NCI-H2227 (cell line): ENCODE data around the gene JAZF1.
"Not testable (repeated sequence)": the region's sequence is repeated elsewhere in the genome, so short reads cannot be mapped to it uniquely, and the experiment has no call there.

ENCODE experiments used
- DNase-seq: peaks from one replicate; lab custom pipeline; 2025; ENCODE audit not compliant: unreplicated experiment; lab: John Stamatoyannopoulos, UW

Gene JAZF1

DNA sequence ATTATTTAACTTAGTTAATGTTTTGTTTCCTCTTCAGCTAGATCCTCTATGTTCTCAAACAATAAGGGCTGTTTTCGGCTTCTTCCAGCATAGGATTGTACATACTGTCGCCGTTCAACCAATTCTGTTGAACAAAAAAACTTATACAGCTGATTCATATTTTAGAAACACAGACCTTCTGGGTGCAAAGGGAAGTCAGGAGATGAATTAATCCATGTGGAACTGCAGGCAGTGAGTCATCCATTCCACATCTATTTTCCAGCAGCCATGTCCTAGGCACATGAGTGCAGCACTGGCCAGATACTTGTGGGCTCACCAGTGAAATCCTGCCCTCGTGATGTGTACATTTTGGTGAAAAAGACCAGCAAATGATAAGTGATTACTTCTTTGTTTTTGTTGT lies 163.2 kb downstream of the JAZF1 start:
- no peak for DNase-seq

DNA sequence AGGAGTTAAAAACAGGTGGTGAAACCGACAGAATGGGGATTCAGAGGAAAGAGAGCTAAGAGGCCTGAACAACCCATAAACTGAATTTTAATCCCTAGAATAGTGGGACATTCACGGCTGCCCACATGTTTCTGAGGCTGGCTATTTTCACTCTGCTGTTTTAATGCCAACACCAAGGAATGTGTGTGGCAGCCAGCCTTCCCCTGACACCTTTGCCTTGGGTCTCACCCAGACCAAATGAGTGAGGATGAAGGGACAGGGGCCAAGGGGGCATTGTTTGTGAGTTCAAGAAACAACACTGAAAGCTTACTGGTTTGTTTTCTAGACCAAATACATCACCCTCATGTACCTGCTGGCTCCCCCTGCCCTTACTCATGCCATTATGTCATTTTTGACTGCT lies 164.3 kb downstream of the JAZF1 start:
- DNase-seq = no peak

DNA sequence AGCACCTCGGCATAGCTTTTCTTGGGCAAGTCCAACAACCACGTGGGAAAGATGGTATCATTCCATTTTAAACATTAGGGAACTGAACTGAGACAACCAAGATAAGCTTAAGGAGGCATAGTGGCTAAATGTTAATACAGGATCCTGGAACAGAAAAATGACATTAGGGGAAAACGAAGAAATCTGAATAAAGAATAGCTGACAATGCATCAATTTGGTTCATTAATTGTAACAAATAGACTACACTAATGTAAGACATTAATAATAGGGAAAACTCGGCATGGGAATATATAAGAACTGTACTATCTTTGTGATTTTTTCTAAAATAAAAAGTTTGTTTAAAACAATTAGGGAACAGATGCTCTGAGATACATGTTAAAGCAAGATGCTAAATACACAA lies 165.4 kb downstream of the JAZF1 start:
- no peak for DNase-seq

DNA sequence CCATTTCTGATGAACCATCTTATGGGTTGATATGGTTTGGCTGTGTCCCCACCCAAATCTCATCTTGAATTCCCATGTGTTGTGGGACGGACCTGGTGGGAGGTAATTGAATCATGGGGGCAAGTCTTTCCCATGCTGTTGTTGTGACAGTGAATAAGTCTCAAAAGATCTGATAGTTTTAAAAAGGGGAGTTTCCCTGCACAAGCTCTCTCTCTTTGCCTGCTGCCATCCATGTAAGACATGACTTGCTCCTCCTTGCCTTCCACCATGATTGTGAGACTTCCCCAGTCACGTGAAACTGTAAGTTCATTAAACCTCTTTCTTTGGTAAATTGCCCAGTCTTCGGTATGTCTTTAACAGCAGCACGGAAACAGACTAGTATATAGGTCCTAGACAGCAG lies 166.3 kb downstream of the JAZF1 start:
- DNase-seq = not testable (repeated sequence)

DNA sequence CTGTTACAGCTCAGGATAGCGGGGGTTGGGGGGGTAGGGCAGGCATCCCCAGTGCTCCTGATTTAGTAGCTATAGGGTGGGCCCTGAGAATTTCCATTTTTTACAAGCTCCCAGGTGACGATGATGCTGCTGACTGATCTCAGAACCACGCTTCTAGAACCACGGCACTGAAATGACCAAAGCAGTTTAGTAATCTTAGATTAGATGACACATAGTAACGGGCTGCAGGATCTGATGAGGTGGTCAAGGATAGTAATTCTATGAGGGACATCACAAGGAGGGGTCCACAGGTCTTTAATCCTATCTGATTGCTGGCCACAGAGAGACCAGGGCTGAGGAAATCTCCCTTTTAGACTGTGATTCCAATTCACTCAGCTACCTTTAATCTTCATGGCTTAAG lies 167.2 kb downstream of the JAZF1 start:
- DNase-seq = no peak

DNA sequence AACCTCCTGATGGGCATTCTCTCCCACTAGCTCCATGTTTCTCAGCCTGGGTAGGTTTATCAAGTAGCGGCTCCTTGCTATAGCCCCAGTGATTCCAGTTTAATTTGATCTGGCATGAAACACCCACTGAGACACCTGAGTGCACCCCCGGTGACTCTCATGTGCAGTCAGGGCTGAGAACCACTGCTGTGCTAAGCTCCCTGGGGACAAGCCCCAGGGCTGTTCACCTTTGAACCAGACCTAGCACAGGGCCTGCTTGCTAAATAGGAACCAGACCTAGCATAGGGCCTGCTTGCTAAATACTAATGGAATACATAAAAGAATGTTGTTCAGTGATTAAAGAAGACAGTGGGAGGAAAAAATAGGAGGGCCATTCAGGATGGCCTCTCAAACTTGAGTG lies 167.6 kb downstream of the JAZF1 start:
- no peak for DNase-seq

DNA sequence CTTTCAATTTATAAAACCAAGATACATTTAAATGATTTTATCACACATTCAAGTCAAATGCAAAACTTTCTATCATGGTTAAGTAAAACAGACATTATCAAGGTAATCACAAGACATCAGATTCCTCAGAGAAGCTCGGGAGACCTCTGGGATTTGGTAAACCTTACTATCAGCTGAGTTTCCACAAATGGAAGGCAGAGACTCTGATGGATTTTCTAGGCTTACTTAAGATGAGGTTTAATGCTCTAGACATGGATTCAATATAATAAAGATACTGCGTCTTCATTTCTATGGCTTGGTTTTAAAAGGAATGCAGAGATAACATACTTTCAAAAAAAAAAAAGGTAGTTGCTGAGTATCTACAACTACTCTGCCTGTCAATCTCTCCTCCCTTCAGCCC lies 171.7 kb downstream of the JAZF1 start:
- no peak for DNase-seq

DNA sequence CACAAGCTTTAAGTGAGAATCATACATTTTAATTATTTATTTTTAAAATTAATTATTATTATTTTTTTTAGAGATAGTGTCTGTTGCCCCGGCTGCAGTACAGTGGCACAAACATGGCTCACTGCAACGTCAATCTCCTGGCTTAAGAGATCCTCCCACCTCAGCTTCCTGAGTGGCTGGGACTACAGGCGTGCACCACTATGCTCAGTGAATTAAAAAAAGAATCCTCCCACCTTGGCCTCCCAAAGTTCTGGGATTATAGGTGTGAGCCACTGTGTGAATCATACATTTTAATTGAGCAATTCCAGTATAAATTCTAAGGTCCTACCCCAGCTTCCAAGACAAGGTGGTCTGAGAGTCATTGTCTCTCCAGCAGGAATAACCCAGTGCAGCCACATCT lies 172.4 kb downstream of the JAZF1 start:
- DNase-seq = no peak

DNA sequence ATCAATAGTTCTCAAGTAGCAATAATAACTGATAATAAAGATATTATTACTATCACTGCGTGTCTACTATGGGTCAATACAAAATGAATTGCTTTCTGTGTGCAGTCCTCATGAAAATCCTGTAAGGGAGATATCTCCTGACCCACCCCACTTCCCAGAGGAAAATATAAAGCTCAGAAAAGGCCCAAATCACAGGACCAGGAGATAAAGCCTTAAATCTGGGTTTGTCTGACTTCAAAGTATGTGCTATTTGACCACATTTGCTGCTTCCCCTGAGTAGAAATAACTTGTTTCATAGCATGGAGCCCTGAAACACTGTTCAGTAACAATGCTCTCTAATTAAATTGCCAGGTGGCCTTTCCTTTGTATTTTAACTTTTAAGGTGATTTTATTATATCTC lies 174.1 kb downstream of the JAZF1 start:
- DNase-seq = no peak

DNA sequence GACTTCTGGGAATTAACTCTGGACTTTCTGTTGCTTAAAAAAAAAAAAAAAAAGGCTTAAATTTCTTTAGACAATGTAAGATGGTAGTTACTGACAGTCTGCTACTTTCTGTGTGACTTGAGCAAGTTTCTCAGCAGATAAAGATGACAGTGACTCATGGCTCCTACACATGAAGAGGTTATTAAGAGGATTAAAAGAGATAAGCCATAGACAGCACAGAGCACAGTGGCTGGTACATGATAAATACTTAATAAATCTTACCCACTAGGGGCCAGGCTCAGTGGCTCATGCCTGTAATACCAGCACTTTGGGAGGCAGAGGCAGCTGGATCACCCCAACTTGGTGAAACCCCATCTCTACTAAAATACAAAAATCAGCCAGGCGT lies 174.8 kb downstream of the JAZF1 start:
- DNase-seq = no peak

DNA sequence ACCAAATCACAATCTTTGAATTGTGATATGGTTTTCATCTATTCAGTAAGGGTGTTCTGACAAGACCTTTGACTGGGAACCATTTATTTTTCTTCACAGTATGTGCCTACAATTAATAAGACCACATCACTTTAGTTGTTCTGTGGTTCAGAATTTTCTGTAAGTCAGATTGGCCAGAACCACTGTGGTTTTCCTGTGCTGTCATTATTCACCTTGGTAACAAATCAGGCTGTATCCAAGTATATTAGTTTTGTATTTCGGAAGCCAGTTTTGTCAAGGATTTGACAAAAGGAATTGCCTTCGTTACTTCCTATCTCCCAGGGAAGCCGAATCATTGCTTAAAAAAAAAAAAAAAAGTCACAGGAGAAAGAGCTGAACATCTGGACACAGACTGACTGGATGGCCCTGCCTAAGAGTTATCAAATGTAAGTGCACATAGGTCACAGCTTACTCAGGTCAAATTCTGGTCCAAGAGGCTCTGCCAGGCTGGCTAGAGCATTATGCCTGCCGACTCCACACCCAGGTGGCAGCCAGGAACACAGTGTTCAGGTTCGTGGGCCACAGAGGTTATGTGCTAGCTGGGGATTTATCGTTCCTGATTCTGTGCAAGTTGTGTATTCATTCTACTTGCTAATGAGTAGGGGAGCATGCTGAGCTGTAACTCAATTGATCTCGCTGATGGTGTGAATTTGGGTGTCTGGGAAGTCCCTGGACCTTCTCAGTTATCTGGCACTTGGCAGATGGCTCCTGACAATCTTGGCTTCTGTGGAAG lies 175.3 kb downstream of the JAZF1 start:
- no peak for DNase-seq

DNA sequence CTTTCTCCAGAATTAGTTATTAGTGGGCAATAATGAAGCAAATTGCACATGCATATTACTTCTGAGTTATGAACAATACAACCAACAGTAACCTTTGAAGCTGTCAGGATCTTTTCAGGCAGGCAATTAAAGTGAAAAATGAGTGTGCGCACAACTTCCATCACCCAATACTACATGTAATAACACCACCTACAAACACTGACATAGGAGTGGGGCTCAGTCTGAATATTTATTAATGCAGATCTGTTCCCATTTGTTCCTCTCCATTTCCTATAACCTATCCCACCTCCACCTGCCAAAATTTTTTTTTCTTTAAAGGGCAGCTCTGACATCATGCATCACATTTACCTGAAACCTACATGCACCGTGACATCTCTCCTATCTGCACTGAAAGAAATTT lies 177.2 kb downstream of the JAZF1 start:
- no peak for DNase-seq

DNA sequence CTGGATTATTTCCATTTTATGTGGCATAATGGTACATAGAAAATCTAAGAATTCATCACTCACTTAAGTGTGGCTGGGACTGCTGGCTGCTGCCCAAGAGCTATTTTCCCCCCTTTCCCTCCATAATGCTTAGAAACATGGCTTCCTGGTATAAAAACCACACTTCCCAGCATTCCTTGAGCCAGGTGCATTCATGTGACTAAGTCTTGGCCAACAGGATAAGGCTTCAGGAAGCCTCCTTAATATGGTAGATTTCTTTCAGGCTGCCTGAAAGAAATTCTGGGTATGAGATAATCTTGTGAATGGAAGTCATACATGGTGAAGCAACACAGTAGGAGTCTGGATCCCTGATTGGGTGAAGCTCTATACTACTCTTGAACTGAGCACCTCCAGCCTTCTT lies 178.0 kb downstream of the JAZF1 start:
- DNase-seq = peak; percentile 7

DNA sequence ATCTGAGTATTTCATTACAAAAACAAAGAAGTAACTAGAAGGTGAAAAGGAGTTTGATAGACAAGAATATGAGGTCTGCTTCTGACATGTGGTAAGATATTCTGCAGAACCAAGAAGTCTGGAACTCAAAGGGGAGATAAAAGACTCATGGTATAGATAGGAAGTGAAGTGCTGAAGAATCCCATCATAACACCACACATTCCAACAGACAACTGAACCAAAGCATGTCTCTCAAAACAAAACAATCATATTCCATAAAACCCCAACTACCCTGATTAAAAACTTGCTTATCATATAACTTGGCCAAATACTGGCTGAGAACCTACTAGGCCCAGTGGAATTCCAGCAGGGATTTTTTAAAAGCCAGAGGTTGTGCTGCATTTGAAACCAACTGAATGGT lies 178.7 kb downstream of the JAZF1 start:
- no peak for DNase-seq

DNA sequence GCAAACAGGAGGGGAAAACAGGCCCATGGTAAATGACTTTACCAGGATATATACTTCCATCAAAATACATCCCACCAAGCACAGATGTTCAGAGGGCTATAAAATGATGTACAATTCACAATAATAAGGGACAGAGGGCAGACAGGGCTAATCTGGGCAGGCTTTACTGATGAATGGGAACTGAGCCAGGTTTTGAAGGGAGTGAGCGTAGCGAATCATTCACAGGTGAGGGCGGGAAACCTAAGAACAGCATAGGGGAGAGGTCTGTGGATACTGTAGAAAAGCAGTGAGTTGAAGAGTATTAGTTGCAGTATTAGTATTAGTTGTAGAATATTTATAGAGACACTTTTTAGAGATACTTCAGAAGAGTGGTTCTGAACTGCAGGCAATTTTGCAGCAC lies 180.8 kb downstream of the JAZF1 start:
- no peak for DNase-seq

DNA sequence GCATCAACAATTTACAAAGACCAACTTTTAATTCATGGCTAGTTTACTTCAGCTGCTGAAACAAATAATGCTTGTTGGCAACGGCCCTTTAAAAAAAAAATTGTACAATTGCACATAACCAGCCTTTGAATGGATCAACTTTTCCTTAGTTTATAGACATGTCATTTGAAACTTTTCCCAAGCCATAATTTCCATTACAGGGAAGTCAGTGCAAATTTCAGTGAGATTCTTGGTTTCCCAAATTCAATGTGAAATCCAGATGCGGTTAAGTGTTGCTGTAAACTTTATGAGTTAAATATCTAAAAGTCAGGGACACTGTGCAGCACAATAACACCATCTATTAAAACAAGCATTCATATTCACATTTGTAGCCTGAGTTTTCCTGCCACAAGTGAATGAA lies 182.2 kb downstream of the JAZF1 start:
- DNase-seq = no peak

DNA sequence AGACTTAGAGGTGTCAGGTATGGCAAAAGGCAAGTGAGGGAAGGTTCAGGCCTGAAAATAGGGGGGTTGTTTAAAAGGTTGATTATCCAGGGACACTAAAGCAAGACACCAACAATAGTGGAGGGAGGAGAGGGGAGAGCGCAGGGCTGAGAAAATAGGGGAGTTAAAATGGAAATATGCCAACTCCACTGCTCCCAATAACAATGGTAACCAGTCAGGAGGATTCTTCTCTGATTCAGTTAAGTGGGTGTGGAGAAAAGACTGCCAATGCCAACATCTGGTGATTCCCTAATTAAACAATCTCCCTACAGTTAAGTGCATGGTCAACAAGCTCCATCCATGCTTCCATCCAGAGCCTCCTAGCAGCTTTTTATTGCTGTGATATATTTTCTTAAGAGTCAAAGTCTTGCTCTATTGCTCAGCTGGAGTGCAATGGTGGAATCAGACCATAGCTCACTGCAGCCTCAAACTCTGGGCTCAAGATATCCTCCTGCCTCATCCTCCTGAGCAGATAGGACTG lies 183.3 kb downstream of the JAZF1 start:
- no peak for DNase-seq

DNA sequence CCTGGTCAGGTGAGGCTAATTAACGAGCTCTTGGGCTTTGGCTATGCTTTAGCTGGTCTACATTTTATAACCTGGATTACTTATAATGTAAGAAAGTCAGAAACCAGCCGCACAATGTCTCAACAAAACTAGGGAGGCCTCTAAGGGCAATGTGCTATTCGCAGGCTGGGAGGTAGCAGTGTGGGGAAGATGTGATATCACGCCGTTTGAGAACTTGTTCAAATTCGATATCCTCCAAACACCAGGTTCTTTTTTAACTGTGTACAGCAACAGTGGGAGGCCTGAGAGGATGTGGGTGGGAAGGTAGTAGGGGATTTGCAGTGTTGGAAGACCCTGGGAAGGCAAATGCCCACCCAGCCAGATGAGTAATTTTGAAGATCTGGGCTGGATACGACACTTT lies 184.5 kb downstream of the JAZF1 start:
- DNase-seq = no peak

DNA sequence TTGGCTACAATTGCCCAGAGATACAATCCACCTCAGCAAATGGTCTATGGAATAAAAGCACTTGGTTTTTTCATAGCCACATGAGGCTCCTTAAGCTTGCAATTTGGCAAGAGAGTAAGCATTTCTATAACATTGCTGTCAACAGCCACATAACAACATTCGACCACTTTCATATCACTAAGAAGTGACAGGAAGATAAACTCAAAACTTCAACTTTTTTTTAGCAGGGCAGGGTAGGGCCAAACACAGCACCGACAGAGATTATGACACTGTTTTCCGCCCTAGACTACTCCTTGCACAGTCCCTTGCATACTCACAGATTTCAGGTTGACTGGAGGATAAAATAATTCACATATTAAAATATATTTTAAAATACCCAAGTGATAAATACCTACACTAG lies 185.4 kb downstream of the JAZF1 start:
- DNase-seq = no peak

DNA sequence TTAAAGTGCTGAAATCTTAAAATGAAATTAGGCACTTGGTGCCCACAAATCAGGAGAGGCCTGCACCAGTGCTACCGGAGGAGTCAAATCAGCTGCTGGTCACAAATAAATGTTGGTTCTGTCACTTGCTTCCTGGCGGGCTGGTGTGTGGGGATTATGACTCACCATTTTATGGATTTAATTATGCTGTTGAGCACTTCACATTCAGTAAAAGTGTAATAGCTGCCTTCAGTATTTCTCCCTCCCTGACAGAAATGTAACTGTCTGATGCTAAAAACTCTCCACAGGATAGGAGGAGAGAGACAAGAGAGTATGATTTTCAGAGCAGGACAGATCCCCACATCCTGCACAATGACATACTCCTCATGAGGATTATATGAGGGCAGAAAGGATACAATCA lies 186.0 kb downstream of the JAZF1 start:
- DNase-seq = peak; percentile 49

DNA sequence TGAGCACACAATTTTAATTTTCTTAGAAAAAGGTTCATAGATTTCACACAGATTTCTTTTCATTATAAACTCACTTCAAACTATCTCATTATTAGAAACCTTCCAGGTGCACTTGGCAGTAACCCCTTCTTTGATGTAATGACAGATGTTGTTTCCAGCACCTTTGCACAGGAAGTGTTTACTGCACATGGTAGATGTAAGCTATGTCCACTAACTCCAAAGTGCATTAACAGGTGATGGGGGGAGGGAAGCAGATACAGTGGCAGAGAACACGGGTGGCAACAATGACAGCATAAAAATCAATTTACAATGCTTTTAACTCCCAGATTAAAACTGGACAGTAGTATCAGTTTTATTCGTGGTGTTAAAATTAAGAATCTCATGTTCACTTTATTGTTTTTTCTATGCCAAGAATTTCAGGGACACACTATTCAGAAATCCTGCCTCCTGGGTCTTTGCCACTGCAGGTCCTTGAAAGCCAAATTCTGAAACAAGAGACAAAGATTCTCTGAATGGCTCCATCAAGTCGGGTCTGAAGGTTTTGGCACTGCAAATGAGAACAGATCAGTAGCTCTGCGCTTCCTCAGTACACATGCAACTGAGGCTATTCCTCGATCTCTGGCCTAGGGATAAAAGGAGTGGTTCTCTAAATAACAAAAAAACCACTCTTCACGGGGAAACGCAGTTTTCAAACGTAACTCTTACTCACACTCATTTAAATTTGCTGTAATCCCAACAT lies 187.7 kb downstream of the JAZF1 start:
- DNase-seq = no peak

DNA sequence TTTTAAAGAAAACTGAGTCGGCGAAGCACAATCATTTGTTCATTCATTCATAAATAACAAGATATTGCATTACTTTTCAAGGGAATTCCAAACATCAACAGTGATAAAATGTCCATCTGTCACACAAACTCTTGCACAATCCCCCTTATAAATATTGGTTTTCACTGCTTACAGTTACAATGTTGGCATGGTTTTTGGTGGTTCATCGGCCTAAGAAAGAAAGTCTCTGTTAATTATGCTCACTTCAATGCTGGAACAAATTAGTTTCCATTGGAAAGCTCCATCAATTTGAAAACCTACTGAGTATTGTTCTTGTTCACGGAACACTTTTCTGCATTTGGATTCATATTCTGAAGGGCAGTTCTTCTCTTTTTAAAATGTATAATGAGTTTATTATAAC lies 188.5 kb downstream of the JAZF1 start:
- DNase-seq = no peak
